ENCODE measurements around the gene SLX4. TPM values are rescaled to one million over a fixed set of nuclear protein-coding genes. Genes with fewer than 3 reads are reported as not detected.

The SLX4 gene
- total RNA-seq, 1 experiment from 2014 or later: 5.1 TPM

- ChIA-PET POLR2A (ENCODE audit: unreplicated experiment) (no interaction called here), CTCF (no interaction called here)
- ATAC-seq: no peak
- no peaks in the 10 kb centered on the region for H3K79me2 ChIP-seq (ENCODE audit: low read length)
- no peak overlapping the region for H3K27ac ChIP-seq (ENCODE audit: low read length)
- no peak for DNase-seq
- H3K36me3 ChIP-seq (ENCODE audit: low read depth, low read length): peaks cover 4% of the 10 kb centered on the region; the same call in 1 of the 2 replicates
- intact Hi-C loops (cut with micrococcal nuclease): no loop called here
- H3K4me1 ChIP-seq (ENCODE audit: insufficient read depth, low read length): peaks cover 14% of the 10 kb centered on the region
- no peak overlapping the region for H3K4me2 ChIP-seq (ENCODE audit: low read length)
- no TSS peak for BruUV-seq (replicated peaks)
- H4K20me1 ChIP-seq (ENCODE audit: low read length): no peaks in the 10 kb centered on the region
- no peaks in the 10 kb centered on the region for H3F3A ChIP-seq (ENCODE audit: low read length, unreplicated experiment)
- no peak overlapping the region for H2AFZ ChIP-seq (ENCODE audit: low read length)
- H3K9me3 ChIP-seq (ENCODE audit: low read length): no peaks in the 10 kb centered on the region
- TF ChIP-seq EZH2phosphoT487 (IDR thresholded peaks at IDR 0.05; ENCODE audit: borderline replicate concordance, low read length): no peak
- TF ChIP-seq EZH2 (IDR thresholded peaks at IDR 0.05; ENCODE audit: low read length, unreplicated experiment): no peak
- TF ChIP-seq CTCF (conservative IDR thresholded peaks at IDR 0.05; ENCODE audit: low read depth, low read length): no peak
- no peak overlapping the region for H3K4me3 ChIP-seq (ENCODE audit: low read length)
- H3K27me3 ChIP-seq (ENCODE audit: low read length): no peaks in the 10 kb centered on the region
- H3K9ac ChIP-seq (ENCODE audit: low read length): no peak overlapping the region
- no peaks in the 10 kb centered on the region for H3K9me2 ChIP-seq (replicated peaks; ENCODE audit: low read length)
Measured at GRCh38 chr16:3650631-3651265, 39.3 kb upstream of the SLX4 start.

DNA sequence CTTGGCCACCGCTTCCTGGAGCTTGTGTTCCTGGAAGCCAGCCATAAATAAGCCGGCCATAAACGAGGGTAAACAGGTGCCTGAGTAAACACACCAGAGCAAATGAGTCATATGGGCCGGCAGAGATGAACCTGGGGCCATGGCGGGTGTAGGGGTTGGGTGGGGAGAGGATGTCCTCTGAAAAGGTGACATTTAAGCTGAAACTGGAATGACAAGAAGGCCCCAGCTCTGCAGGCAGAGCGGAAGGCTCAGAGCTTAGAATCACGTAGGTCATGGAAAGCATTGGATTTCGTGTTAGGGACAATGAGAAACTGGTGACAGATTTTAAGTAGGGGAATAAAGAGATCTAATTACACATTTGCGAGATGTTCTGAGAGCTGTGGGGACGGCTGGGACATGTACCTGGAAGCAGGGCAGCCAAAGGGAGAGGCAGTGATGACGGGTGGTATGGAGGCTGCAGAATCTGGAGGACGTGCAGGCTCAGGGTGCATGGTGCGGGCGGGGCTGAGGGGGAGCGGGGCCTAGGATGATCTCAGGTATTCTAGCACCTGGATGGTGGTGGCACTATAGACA is 35.0 kb upstream of the SLX4 start:
- Histone ChIP-seq H3K79me2 (ENCODE audit: low read length) (no peaks in the 10 kb centered on the region), H3K36me3 (ENCODE audit: low read depth, low read length) (no peaks in the 10 kb centered on the region), H3K9me3 (ENCODE audit: low read length) (no peaks in the 10 kb centered on the region), H3K27ac (ENCODE audit: low read length) (peak overlapping the region; percentile 60), H3F3A (ENCODE audit: low read length, unreplicated experiment) (peaks cover 2% of the 10 kb centered on the region), H3K27me3 (ENCODE audit: low read length) (no peaks in the 10 kb centered on the region), H2AFZ (ENCODE audit: low read length) (peak overlapping the region; percentile 48; the same call in 1 of the 2 replicates), H3K4me1 (ENCODE audit: insufficient read depth, low read length) (peaks cover 33% of the 10 kb centered on the region), H4K20me1 (ENCODE audit: low read length) (peaks cover 4% of the 10 kb centered on the region; the same call in 1 of the 2 replicates), H3K9me2 (replicated peaks; ENCODE audit: low read length) (no peaks in the 10 kb centered on the region), H3K4me2 (ENCODE audit: low read length) (peak overlapping the region; percentile 65), H3K9ac (ENCODE audit: low read length) (no peak overlapping the region), H3K4me3 (ENCODE audit: low read length) (peak overlapping the region; percentile 46)
- POLR2A ChIA-PET (ENCODE audit: unreplicated experiment): no interaction called here
- DNase-seq (peak; percentile 84), ATAC-seq (peak; percentile 81)
- TF ChIP-seq CTCF (conservative IDR thresholded peaks at IDR 0.05; ENCODE audit: low read depth, low read length) (no peak), EZH2 (IDR thresholded peaks at IDR 0.05; ENCODE audit: low read length, unreplicated experiment) (no peak), EZH2phosphoT487 (IDR thresholded peaks at IDR 0.05; ENCODE audit: borderline replicate concordance, low read length) (no peak)
- CTCF ChIA-PET: interaction anchor here (0.6 to 0.7 kb wide), 2 partner anchors 114 to 119 kb away, joined by 3 read pairs; no protein-coding TSS in a partner anchor
- intact Hi-C loops (cut with micrococcal nuclease): no loop called here
- no TSS peak for BruUV-seq (replicated peaks)

Measured in PC-3 (cell line).